HEK293 (cell line): ENCODE measurements around the gene RBM18.

ENCODE experiments used
- CTCF ChIA-PET: fragments of 350-600 bp; formaldehyde crosslinking; extraction: SDS; loops from one replicate; lab custom pipeline; 2021; ENCODE audit warnings: antibody characterized with exemption; lab: Yijun Ruan, JAX
- POLR2A ChIA-PET: fragments of 300-600 bp; formaldehyde crosslinking; extraction: SDS; loops from one replicate; lab custom pipeline; 2020; ENCODE audit warnings: antibody characterized with exemption, inconsistent platforms; lab: Yijun Ruan, JAX
- H3K27ac ChIP-seq: fragments of 200-500 bp; sonication (Bioruptor generic); 2 replicates; pipeline ENCODE4 v1.5.1; 2014; ENCODE audit warnings: low read depth, low read length, control low read depth, inconsistent platforms; ENCODE audit errors: extremely low read depth
- H3K36me3 ChIP-seq, 2 experiments: fragments of 200-500 bp in 1 of 2; sonication (Bioruptor generic) in 1 of 2; 1 replicate in 1 of 2; 2 replicates in 1 of 2; pipeline ENCODE4 v1.5.1; 2014 to 2017; ENCODE audit warnings: inconsistent platforms in 2 of 2, low read length in 2 of 2; ENCODE audit not compliant: control insufficient read depth in 2 of 2, insufficient read depth in 1 of 2
- H3K4me1 ChIP-seq: fragments of 200-500 bp; sonication (Bioruptor generic); 2 replicates; pipeline ENCODE4 v1.5.1; 2014; ENCODE audit warnings: mild to moderate bottlenecking, low read length, inconsistent platforms; ENCODE audit not compliant: control insufficient read depth, insufficient read depth
- H3K4me3 ChIP-seq: 2 replicates; pipeline ENCODE4 v1.5.1; 2011; ENCODE audit warnings: low read depth, mild to moderate bottlenecking, control low read depth, low read length, moderate library complexity
- H3K9me3 ChIP-seq: fragments of 200-500 bp; sonication (Bioruptor generic); 2 replicates; pipeline ENCODE4 v1.5.1; 2014; ENCODE audit warnings: low read depth, low read length, inconsistent platforms; ENCODE audit not compliant: control insufficient read depth, insufficient read depth
- IKZF3 ChIP-seq: fragments of 450-650 bp; IDR thresholded peaks from 2 replicates; pipeline ENCODE4 v1.5.0; 2018; ENCODE audit warnings: missing biosample characterization, mild to moderate bottlenecking, missing genetic modification characterization, moderate library complexity
- KLF1 ChIP-seq: fragments of 450-650 bp; formaldehyde crosslinking; IDR thresholded peaks from 2 replicates; pipeline ENCODE4 v1.5.1; 2016; ENCODE audit warnings: missing biosample characterization, missing genetic modification characterization
- KLF10 ChIP-seq: fragments of 450-650 bp; IDR thresholded peaks from 2 replicates; pipeline ENCODE4 v1.5.1; 2018; ENCODE audit warnings: missing biosample characterization, mild to moderate bottlenecking, missing genetic modification characterization
- MYNN ChIP-seq: fragments of 450-650 bp; formaldehyde crosslinking; IDR thresholded peaks from 2 replicates; pipeline ENCODE4 v1.5.1; 2016; ENCODE audit warnings: missing biosample characterization, missing genetic modification characterization, borderline replicate concordance
- ZBTB1 ChIP-seq: fragments of 450-650 bp; formaldehyde crosslinking; IDR thresholded peaks from 2 replicates; pipeline ENCODE4 v1.5.1; 2016; ENCODE audit warnings: missing biosample characterization, missing genetic modification characterization
- ZEB2 ChIP-seq: fragments of 450-650 bp; formaldehyde crosslinking; IDR thresholded peaks from 2 replicates; pipeline ENCODE4 v1.5.1; 2016; ENCODE audit warnings: missing biosample characterization, missing genetic modification characterization
- ZFP69B ChIP-seq: fragments of 450-650 bp; formaldehyde crosslinking; IDR thresholded peaks from 2 replicates; pipeline ENCODE4 v1.5.1; 2016; ENCODE audit warnings: missing biosample characterization, missing genetic modification characterization
- ZIC2 ChIP-seq: fragments of 450-650 bp; formaldehyde crosslinking; IDR thresholded peaks from 2 replicates; pipeline ENCODE4 v1.5.1; 2016; ENCODE audit warnings: missing biosample characterization, missing genetic modification characterization
- ZNF146 ChIP-seq: fragments of 450-650 bp; formaldehyde crosslinking; IDR thresholded peaks from 2 replicates; pipeline ENCODE4 v1.5.1; 2016; ENCODE audit warnings: missing biosample characterization, missing genetic modification characterization
- ZNF184 ChIP-seq: fragments of 450-650 bp; IDR thresholded peaks from 2 replicates; pipeline ENCODE4 v1.5.1; 2018; ENCODE audit warnings: missing biosample characterization, mild to moderate bottlenecking, missing genetic modification characterization
- ZNF223 ChIP-seq: fragments of 450-650 bp; formaldehyde crosslinking; IDR thresholded peaks from 2 replicates; pipeline ENCODE4 v1.5.1; 2016; ENCODE audit warnings: missing biosample characterization, missing genetic modification characterization
- ZNF248 ChIP-seq: fragments of 450-650 bp; formaldehyde crosslinking; IDR thresholded peaks from 2 replicates; pipeline ENCODE4 v1.5.1; 2017; ENCODE audit warnings: missing biosample characterization, missing genetic modification characterization
- ZNF350 ChIP-seq: fragments of 450-650 bp; formaldehyde crosslinking; IDR thresholded peaks from 2 replicates; pipeline ENCODE4 v1.5.0; 2017; ENCODE audit warnings: missing biosample characterization, mild to moderate bottlenecking, missing genetic modification characterization
- ZNF391 ChIP-seq: fragments of 450-650 bp; formaldehyde crosslinking; IDR thresholded peaks from 2 replicates; pipeline ENCODE4 v1.5.1; 2016; ENCODE audit warnings: low read depth, missing biosample characterization, missing genetic modification characterization, borderline replicate concordance
- ZNF521 ChIP-seq: fragments of 450-650 bp; formaldehyde crosslinking; IDR thresholded peaks from 2 replicates; pipeline ENCODE4 v1.5.1; 2017; ENCODE audit warnings: missing biosample characterization, mild to moderate bottlenecking, missing genetic modification characterization
- ZNF548 ChIP-seq: fragments of 450-650 bp; formaldehyde crosslinking; IDR thresholded peaks from 2 replicates; pipeline ENCODE4 v1.5.1; 2016; ENCODE audit warnings: missing biosample characterization, missing genetic modification characterization
- ZNF555 ChIP-seq: fragments of 450-650 bp; formaldehyde crosslinking; conservative IDR thresholded peaks from 2 replicates; pipeline ENCODE4 v1.5.1; 2017; ENCODE audit warnings: missing biosample characterization, mild to moderate bottlenecking, missing genetic modification characterization, inconsistent platforms
- ZNF596 ChIP-seq: fragments of 450-650 bp; IDR thresholded peaks from 2 replicates; pipeline ENCODE4 v1.5.0; 2018; ENCODE audit warnings: missing biosample characterization, mild to moderate bottlenecking, missing genetic modification characterization, moderate library complexity
- ZNF658 ChIP-seq: fragments of 450-650 bp; formaldehyde crosslinking; IDR thresholded peaks from 2 replicates; pipeline ENCODE4; 2016; ENCODE audit warnings: missing biosample characterization, missing genetic modification characterization
- ZNF747 ChIP-seq: fragments of 450-650 bp; formaldehyde crosslinking; IDR thresholded peaks from 2 replicates; pipeline ENCODE4 v1.5.1; 2016; ENCODE audit warnings: missing biosample characterization, missing genetic modification characterization
- ZNF843 ChIP-seq: fragments of 450-650 bp; formaldehyde crosslinking; IDR thresholded peaks from 2 replicates; pipeline ENCODE4 v1.5.1; 2016; ENCODE audit warnings: missing biosample characterization, missing genetic modification characterization
- ZSCAN16 ChIP-seq: fragments of 450-650 bp; formaldehyde crosslinking; IDR thresholded peaks from 2 replicates; pipeline ENCODE4 v1.5.1; 2016; ENCODE audit warnings: missing biosample characterization, missing genetic modification characterization
- TF ChIP-seq, protein P1 (sequence below): fragments of 450-650 bp; formaldehyde crosslinking; IDR thresholded peaks from 2 replicates; pipeline ENCODE4 v1.5.1; 2017; ENCODE audit warnings: missing biosample characterization, missing genetic modification characterization
- TF ChIP-seq, protein P2 (sequence below): fragments of 450-650 bp; formaldehyde crosslinking; IDR thresholded peaks from 2 replicates; pipeline ENCODE4 v1.5.1; 2016; ENCODE audit warnings: missing biosample characterization, missing genetic modification characterization

The RBM18 gene

DNA sequence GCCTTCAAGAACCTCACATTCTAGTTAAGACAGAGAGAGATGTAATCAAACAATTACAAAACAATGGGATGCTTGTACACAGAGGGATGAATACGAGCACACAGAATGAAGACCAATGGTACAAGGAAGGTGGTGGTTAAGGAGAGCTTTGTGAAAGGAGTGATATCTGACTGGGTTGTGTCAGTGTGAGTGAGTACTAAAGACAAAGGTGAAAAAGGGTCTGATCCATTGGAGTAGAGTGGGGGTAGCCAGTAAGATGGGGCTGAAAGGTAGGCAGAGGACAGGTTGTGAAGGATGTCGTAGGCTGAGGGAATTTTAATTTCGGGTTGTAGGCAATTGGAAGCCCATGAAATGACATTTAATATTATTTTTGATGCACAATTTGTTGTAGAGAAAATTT, 9.9 kb downstream of the RBM18 start:
- TF ChIP-seq ZNF596 (tag by site-specific recombination) = no peak
- no peak for TF ChIP-seq ZNF350 (tag by site-specific recombination)
- no peak for TF ChIP-seq KLF1 (tag by site-specific recombination)
- TF ChIP-seq ZNF223 (tag by site-specific recombination) = no peak
- TF ChIP-seq ZFP69B = no peak
- TF ChIP-seq ZNF747 = no peak
- TF ChIP-seq, protein P1, sequence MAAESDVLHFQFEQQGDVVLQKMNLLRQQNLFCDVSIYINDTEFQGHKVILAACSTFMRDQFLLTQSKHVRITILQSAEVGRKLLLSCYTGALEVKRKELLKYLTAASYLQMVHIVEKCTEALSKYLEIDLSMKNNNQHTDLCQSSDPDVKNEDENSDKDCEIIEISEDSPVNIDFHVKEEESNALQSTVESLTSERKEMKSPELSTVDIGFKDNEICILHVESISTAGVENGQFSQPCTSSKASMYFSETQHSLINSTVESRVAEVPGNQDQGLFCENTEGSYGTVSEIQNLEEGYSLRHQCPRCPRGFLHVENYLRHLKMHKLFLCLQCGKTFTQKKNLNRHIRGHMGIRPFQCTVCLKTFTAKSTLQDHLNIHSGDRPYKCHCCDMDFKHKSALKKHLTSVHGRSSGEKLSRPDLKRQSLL (tag by site-specific recombination) = no peak
- no peak for TF ChIP-seq ZBTB1 (tag by site-specific recombination)
- no peak for TF ChIP-seq MYNN (tag by site-specific recombination)
- no peak for TF ChIP-seq IKZF3 (tag by site-specific recombination)
- TF ChIP-seq ZNF555 (tag by site-specific recombination) = no peak
- TF ChIP-seq ZEB2 = no peak
- TF ChIP-seq ZNF146 (tag by site-specific recombination) = no peak
- TF ChIP-seq ZNF391 (tag by site-specific recombination) = no peak
- no peak for TF ChIP-seq ZNF548
- TF ChIP-seq ZNF184 (tag by site-specific recombination) = no peak
- no peak for TF ChIP-seq ZNF521 (tag by site-specific recombination)
- ChIA-PET CTCF (interaction anchor here (1.1 to 2.0 kb wide), 2 partner anchors 10 to 130 kb away, joined by 4 to 8 read pairs; partner anchors contain the start of genes MRRF and RBM18), POLR2A (no interaction called here)
- Histone ChIP-seq H3K36me3 (peaks cover 20 to 70% of the 10 kb centered on the region in 2 experiments; a peak in 2 of 3 replicates), H3K9me3 (no peaks in the 10 kb centered on the region), H3K27ac (no peak overlapping the region), H3K4me1 (no peaks in the 10 kb centered on the region), H3K4me3 (no peak overlapping the region)

DNA sequence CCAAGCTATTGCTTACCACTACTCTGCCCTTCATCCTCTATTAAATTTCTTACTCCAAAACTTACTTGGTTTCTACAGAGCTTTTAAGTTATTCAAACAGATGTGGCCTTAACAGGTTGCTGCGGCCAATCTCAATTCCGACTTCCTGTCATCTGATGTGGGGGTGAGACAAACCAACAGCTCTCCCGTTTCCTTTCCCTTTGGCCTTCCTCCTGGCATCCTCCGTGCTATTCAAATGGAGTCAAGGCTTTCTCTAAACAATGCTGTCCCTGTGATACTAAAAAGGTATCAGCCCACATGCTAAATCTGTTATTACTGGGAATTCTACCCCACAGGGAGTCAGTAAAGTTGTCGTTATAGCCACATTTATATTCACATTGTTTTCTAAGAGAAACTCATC, 11.8 kb downstream of the RBM18 start:
- H3K4me3 ChIP-seq = no peak overlapping the region
- no peaks in the 10 kb centered on the region for H3K9me3 ChIP-seq
- H3K36me3 ChIP-seq = peaks cover 18 to 73% of the 10 kb centered on the region in 2 experiments; a peak in 2 of 3 replicates
- no peak overlapping the region for H3K27ac ChIP-seq
- ChIA-PET CTCF (interaction anchor here (0.6 to 1.3 kb wide), 3 partner anchors 11 to 39 kb away, joined by 3 to 5 read pairs (median 4); partner anchors contain the start of genes MRRF and RBM18), POLR2A (interaction anchor here (1.4 kb wide), 1 partner anchor 8 kb away, joined by 5 read pairs; no protein-coding TSS in a partner anchor)
- H3K4me1 ChIP-seq = no peaks in the 10 kb centered on the region
- TF ChIP-seq KLF10 (no peak), ZNF658 (tag by site-specific recombination) (no peak), ZIC2 (tag by site-specific recombination) (no peak), ZNF843 (tag by site-specific recombination) (no peak), ZNF248 (tag by site-specific recombination) (no peak), ZSCAN16 (tag by site-specific recombination) (no peak)
- TF ChIP-seq, protein P2, sequence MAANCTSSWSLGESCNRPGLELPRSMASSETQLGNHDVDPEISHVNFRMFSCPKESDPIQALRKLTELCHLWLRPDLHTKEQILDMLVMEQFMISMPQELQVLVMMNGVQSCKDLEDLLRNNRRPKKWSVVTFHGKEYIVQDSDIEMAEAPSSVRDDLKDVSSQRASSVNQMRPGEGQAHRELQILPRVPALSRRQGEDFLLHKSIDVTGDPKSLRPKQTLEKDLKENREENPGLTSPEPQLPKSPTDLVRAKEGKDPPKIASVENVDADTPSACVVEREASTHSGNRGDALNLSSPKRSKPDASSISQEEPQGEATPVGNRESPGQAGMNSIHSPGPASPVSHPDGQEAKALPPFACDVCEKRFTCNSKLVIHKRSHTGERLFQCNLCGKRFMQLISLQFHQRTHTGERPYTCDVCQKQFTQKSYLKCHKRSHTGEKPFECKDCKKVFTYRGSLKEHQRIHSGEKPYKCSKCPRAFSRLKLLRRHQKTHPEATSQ (tag by site-specific recombination) = no peak
